NCI-H187 treated with DMSO at 0.1 percent for 48 hours (cell line): ENCODE measurements around the gene SAMHD1.
"Not testable (repeated sequence)": the region's sequence is repeated elsewhere in the genome, so short reads cannot be mapped to it uniquely, and the experiment has no call there.

Source experiments
- DNase-seq: peaks from one replicate; lab custom pipeline; 2025; lab: John Stamatoyannopoulos, UW

The SAMHD1 gene

DNA sequence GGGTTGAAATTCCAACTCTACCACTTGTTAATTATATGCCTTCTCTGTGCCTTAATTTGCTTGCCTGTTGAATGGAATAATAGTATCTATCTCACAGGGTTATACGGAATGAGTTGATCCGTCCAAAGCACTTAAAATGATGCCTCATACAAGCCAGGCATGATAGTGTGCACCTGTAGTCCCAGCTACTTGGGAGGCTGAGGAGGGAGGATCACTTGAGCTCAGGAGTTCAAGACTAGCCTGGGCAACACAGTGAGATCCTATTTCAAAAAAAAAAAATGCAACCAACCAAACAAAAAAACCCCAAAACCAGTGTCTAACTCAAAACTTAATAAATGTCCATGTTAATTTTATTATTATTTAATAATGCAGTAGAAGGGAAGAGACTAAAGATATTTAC lies 35.3 kb downstream of the SAMHD1 start:
- DNase-seq, result no peak

DNA sequence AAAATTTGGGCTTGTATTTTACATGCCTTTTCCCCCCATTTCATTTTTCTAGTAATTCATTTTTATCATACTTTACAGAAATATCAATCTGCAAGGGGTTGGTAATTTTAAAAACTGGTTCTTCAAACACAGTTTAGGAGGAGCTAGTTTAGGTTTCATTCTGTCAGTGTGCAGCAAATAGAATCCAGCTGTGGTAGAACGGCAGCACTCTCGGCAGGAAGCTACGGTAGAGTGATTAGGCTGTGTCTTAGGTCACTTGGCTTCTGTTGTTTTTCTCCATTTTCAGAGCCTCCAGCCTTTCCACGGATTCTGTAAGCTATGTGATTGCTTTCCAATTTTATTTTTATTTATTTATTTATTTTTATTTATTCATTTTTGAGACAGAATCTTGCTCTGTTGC lies 42.9 kb downstream of the SAMHD1 start:
- no peak for DNase-seq

DNA sequence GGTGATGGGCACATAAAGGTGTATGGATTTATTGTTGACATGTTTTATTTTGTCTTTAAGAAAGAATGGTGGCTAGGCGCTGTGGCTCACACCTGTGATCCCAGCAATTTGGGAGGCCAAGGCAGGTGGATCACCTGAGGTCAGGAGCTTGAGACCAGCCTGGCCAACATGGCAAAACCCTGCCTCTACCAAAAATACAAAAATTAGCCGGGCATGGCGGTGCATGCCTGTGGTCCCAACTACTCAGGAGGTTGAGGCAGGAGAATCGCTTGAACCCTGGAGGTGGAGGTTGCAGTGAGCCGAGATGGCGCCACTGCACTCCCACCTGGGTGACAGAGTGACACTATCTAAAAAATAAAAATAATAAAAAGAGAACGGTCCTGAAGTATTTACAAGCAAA lies 45.4 kb downstream of the SAMHD1 start:
- DNase-seq, result not testable (repeated sequence)

DNA sequence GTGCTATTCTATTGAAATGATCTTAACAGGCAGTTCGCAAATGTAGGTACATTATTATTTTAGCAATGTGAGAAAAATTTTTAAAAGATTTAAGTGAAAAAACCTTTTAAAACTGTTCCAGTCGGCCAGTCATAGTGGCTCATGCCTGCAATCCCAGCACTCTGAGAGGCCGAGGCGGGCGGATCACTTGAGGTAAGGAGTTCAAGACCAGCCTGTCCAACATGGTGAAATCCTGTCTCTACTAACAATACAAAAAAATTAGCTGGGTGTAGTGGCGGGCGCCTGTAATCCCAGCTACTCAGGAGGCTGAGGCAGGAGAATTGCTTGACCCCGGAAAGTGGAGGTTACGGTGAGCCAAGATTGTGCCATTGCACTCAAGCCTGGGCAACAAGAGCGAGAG lies 45.9 kb downstream of the SAMHD1 start:
- not testable (repeated sequence) for DNase-seq

GRCh38 chr20:36904690-36905089 lies 46.8 kb downstream of the SAMHD1 start:
- no peak for DNase-seq

DNA sequence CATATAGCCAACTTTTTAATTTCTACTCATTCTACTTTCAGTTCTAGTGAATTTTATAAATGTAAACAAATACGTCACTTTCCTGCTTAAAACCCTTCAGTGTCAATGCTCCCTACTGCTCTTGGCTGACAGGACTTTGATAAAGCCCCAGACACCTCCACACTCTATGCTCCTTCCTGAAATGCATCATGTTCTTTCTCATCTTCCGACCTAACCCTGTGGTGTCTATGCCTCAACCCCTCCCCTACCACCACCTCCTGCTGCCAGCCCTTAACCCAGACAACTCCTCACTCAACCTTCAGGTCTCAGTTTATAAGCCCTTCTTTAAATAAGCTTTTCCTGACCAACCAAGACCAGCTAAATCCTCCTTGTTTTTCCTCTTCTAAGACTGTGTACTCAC lies 56.5 kb downstream of the SAMHD1 start:
- DNase-seq, result no peak

DNA sequence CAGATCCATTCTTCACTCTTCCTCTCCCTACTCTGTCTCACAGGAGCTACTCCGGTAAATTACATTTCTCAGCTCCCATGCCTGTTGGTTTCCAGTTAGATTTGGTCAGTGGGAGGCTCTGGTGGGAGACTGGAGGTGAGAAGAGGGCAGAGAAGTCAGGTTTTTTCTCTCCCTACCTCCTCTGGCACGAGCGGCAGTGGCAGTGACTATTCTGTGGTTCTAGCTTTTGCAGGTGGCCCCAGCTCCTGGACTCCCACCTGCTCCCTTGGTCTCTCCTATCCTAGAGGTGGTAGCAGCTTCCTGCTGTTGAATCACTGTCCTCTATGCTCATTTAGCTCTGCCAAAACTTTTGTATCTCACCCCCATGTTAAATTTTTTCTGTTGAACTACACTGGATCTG lies 57.7 kb downstream of the SAMHD1 start:
- DNase-seq, result no peak

DNA sequence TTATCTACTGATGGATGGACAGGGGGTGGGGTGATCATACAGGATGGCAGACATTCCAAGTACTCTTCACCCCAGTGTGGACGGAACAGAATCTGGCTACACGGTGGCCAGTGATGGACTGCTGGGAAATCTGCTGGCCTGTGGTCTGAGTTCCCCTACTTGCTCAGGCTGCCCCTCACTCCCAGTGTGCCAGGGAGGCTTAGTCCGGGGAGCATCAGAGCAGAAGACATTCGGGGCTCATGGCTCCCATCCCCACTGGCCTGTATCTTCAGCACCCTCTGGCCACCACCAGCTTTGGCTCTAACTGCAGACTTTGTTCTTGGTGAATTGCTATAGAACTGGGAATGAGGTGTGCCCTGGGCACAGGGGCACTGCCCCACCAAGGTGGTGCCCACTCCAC lies 60.3 kb downstream of the SAMHD1 start:
- DNase-seq, result no peak

DNA sequence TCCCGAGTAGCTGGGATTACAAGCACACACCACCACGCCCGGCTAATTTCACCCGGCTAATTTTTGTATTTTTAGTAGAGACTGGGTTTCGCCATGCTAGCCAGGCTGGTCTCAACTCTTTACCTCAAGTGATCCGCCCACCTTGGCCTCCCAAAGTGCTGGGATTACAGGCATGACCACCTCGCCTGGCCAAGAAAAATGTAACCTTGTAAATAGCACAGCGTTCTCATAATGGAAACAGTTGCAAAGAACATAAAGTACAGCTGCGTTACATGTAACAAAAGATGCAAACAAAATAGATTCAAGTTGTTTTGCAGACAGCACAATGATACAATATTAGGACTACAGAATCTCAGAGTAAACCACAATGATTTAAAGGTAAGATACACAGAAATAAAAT lies 60.9 kb downstream of the SAMHD1 start:
- DNase-seq, result no peak

DNA sequence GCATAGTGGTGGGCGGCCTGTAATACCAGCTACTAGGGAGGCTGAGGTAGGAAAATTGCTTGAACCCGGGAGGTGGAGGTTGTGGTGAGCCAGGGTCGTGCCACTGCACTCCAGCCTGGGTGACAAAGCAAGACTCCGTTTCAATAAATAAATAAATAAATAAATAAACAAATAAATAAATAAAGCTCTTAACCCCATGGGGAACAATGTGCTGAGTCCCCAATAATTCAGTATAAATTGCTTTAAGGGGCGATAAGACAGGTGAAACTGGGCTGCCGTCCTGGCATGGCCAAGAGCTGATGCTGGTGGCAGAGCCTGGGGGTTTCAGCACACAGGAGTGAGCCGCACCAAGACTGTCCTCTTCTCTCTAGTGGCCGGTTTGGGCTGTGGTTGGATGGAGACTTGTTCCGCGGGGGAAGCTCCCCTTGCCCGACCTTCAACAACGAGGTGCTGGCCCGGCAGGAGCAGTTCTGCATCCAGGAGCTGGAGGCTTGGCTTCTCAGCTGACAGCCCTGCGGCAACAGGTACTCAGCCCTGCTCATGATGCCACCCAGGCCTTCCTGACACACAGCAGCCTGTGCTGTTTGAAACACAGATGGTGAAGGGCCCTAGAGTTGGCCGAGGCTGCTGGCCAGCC lies 62.5 kb downstream of the SAMHD1 start:
- DNase-seq, result no peak

DNA sequence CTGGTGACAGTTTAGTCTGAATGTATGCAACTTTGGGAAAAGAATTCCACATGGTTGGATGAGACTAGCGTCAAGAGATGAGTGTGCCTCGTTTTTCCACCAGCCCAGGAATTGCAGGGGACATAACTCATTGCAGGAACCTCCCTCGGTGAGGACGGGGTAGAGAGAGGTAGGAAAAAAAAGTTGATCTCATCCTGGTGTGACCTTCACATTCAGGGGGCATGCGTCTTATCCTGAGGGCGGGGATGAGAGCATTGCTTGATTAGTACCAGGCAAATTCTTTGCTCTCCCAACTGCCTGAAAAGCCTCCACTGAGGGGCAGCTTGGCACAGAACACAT lies 63.8 kb downstream of the SAMHD1 start:
- no peak for DNase-seq

- peak; percentile 76 for DNase-seq
Observed at GRCh38 chr20:36886859-36887751, 64.4 kb downstream of the SAMHD1 start.

GRCh38 chr20:36885356-36885755 lies 66.2 kb downstream of the SAMHD1 start:
- no peak for DNase-seq

- DNase-seq, result no peak
Observed at GRCh38 chr20:36883977-36884535, 67.5 kb downstream of the SAMHD1 start.

- DNase-seq, result no peak
Observed at GRCh38 chr20:36881888-36882287, 69.6 kb downstream of the SAMHD1 start.

DNA sequence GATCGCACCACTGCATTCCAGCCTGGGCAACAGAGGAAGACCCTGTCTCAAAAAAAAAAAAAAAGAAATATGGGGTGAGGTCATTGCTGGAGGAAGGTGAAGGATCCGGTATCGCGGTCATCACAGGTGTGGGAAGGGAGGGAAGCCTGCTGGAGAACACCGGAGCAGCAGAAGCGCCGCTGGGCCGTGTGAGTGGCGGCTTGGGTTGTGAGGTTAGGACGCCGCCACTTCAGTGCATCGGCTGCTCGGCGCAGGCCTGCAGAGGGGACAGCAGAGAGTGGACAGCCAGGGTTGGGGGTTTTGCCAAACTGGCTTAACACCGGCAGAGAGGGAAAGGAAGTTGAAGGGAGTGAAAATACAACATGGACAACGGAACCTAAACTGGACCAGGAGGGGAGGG lies 70.2 kb downstream of the SAMHD1 start:
- DNase-seq, result no peak

DNA sequence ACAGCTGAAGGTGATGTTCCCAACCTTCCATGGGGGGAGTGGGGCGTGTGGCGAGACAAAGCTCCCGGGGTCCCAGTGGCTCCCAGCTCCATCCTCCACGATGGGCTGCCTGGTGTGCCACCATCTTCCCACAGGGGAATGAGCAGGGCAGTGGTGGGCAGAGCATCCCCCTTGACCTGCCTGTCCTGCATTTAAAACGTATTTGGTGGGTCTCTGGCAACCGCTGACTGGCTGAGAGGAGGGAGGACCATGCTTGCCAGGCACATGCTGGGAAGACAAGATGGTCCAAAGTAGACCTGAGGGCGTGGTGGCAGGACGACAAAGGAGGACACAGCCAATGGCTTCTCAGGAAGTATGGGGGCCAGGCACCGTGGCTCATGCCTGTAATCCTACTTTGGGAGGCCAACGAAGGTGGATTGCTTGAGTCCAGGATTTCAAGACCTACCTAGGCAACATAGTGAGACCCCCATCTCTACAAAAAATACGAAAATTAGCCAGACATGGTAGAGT lies 70.7 kb downstream of the SAMHD1 start:
- DNase-seq, result no peak

- no peak for DNase-seq
Observed at GRCh38 chr20:36878941-36879340, 72.6 kb downstream of the SAMHD1 start.

- no peak for DNase-seq
Observed at GRCh38 chr20:36876473-36876833, 75.1 kb downstream of the SAMHD1 start.

- DNase-seq, result no peak
Observed at GRCh38 chr20:36875702-36876472, 75.6 kb downstream of the SAMHD1 start, which contains the start of gene TLDC2. TLDC2 (plus strand) TSS chr20:36876138; CDS start chr20:36876175, 37 bp downstream.

DNA sequence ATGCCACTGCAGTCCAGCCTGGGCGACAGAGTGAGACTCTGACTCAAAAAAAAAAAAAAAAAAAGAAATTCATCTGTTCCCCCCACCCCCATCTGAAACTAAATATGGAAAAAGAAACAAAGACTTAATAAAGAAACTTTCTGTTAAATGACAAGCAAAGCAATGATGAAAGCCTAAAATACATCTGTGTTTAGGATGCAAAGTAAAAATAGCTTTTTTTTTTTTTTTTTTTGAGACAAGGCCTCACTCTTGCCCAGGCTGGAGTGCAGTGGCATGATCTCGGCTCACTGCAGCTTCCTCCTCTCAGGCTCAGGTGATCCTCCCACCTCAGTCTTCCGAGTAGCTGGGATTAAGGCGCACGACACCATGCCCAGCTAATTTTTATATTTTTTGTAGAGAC lies 76.4 kb downstream of the SAMHD1 start:
- not testable (repeated sequence) for DNase-seq

DNA sequence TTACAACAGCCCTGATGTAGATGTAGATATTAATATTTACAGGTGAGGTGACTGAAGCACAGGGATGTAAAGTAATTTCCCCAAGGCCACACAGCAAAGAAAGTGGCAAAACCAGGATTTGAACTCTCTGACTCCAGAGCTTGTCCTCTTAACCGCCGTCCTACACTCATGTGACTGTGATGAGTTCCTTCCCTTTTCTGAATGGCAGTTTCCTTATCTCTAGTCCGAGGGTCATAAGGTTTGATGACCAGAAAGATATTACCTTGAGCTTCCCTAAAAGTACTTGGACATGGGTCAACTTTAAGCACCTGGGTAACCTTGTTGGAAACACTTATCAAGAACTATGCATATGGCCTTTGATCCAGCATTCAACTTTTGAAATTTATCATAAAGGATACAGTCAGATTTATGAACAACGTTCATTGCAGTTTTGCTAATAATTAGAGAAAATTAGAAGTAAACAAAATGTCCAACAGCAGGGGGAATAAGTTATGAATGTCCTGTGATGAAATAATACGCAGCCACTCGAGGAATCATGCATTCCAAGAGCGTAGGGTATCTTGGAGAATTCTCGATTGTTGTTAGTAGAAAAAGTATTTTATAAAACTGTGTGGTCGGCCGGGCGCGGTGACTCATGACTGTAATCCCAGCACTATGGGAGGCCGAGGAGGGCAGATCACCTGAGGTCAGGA lies 77.9 kb downstream of the SAMHD1 start:
- DNase-seq, result no peak
